NCI-H524 (cell line): Measurements from ENCODE around the gene SLC11A2.
"Not testable (repeated sequence)": the region's sequence is repeated elsewhere in the genome, so short reads cannot be mapped to it uniquely, and the experiment has no call there.

Source experiments
- DNase-seq, 2 experiments: peaks; one replicate each; lab custom pipeline; 2025; lab: John Stamatoyannopoulos, UW

SLC11A2 gene

DNA sequence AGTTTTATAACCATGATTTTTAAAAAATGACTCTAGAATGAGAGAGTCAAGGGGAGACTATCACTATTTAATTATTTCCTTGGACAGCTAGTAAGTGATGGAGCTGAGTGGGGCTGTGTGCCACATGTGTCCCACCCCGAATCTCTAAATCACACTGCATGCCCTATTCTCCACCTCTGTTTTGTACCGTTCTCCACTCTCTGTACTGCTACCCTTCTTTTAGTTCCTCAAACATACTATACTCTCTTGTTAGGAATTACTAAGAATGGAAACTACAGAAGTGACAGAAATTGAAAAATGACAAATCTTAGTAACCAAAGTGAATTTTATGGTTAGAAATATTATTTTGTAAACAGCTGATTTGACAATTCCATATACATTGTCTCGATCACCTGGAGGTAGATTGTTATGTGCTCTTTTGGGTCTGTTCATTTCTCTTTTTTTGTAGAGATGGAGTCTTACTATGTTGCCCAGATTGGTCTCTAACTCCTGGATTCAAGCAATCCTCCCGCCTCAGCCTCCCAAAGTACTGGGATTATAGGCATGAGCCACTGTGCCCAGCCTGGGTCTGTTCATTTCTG lies 35.9 kb downstream of the SLC11A2 start:
- no peak for DNase-seq

DNA sequence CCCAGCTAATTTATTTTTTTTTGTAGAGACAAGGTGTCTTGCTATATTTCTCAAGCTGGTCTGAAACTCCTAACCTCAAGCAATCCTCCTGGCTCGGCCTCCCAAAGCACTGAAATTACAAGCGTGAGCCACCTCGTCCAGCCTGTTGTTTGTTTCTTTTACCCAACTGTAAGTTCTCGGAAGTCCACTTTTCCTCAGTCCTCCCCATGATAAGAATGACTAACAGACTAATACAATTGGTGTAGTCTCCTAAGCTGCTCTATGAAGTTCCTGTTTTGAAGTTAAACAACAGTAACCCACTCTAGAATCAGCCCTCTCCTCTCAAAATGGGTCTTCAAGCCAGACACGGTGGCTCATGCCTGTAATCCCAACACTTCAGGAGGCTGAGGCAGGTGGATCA lies 37.3 kb downstream of the SLC11A2 start:
- no peak for DNase-seq

GRCh38 chr12:50988051-50988450 lies 38.1 kb downstream of the SLC11A2 start:
- DNase-seq = no peak

DNA sequence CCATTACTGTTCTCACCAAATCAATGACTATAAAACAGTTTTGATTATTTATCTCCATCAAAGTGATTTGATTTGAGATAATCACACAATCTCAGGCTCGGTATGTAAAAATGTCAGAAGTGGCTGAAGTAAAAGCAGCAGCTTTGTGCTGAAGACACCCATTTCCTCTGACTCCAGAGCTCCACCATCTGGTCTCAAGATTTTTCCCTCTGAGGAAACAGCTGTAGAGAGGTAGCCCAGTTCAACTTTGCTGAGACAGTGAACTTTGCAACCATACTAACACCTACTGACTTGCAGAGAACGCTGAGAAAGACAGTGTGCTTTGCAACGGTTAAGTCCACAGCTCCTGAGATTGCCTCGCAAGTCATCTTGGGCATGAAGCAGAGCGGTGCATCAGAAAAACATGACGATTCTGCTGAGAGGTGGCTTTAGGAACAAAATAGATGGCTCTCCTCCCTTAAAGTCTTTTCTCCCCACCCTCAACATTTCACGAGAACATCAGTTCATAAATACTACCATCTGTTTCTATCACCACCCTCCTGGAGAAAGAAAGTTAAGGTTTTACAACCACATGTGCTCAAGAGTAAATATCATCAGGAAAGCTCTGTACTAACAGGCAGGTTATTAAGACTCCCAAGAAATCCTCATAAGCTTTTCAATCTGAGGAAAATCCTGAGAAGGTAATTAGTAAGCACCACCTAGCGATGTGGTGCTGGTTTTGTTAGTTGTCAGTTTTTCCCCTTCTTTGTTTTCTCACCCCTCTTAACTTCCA lies 39.0 kb downstream of the SLC11A2 start:
- DNase-seq = peak; percentile 8 to 52

GRCh38 chr12:50985322-50985721 lies 40.9 kb downstream of the SLC11A2 start:
- DNase-seq = no peak

DNA sequence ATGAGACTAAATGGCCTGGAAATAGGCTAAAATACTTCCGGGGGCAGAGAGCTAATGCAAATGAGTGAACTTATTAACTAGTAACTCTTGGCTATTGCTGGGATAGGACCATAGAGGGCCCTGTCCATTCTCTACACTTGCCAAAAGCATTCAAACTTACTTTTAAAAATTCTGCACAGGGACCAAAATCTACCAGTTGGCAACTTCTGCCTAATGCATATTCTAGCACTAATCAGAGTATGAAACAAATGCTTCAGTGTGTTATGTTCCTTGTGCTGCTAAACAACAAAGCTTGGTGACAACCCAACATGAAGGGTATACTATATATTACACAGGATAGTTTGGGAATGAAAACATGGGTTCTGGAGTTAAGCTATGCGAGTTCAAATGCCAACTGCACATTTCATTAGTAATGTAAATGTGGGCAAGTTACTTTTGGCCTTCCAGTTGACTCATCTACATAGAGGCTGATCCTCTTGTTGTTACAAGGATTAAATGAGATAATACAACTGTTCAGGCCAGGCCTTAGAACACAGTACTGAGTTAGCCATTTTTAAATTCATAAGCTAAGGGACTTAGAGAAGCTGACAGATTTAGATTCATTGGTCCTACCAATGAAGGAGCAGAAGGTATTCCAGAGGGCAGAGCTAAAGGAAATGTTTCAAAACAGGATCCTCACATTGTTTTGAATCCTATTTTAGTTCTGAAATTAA lies 41.4 kb downstream of the SLC11A2 start:
- no peak for DNase-seq

- no peak for DNase-seq
Observed at GRCh38 chr12:50981319-50982239, 44.6 kb downstream of the SLC11A2 start.

DNA sequence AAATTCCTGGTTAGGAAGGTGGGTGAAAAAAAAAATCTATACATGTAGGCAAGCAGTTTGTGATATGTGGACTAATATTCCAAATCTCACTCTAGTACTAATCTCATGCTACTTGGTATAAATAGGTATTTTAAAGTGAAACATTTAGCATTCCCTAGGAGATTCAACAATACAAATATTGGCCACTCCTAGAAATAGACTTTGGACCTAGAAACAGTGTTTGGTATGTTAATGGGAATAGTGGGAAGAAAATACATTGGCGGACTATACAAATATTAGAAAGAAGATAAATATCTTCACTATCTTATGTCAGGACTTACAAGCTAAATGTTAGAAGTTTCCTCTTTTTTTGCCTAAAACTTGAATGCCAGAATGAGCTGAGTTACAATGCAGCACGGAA lies 45.6 kb downstream of the SLC11A2 start:
- no peak for DNase-seq

DNA sequence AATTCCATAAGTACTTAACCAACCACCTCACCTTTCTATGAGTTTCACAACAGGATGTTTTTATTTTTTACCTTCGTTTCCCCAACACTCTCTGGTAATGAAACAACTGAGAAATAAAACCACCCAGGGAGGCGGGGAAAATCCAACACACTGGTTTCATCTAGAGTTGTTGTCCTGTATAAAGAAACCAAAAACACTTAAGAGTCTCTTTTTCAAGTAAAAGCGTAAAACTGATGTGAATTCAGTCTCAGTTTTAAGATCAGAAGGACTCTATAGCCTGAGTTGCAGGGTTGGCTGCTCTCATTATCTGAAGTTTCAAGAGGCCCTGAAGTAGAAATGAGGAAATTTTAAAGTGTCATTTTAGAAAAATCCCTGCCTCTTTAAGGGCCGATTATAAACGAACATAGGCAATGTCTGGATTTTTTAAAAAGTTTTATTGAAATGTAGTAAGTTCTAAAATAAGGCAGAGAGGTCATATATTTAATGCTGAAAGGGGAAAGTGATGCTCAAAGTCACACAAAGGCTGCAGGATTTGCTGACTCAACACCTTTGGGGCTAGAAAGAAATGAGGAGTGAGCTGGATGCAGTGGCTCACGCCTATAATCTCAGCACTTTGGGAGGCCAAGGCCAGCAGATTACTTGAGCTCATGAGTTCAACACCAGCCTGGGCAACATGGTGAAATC lies 46.7 kb downstream of the SLC11A2 start:
- DNase-seq = no peak

GRCh38 chr12:50971946-50972345 lies 54.2 kb downstream of the SLC11A2 start:
- no peak for DNase-seq

GRCh38 chr12:50964432-50964831 lies 61.8 kb downstream of the SLC11A2 start:
- DNase-seq = no peak

DNA sequence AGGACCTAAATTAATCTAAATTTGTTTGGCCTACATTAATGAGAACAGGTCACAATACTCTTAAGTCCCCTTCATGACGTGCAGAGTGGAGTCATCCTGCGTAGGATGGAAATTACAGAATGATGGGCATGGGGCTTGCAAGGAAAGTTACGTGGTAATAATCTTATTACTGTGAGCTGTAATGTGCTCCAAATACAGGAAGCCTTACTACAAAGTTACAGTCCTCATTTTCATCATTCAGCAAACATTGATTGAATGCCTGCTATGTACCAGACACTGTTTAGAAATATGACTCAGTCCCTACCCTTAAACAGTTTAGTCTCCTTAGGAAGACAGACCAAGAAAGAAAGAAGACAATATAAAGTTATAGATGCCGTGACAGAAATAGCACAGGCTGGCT lies 64.5 kb downstream of the SLC11A2 start:
- no peak for DNase-seq

DNA sequence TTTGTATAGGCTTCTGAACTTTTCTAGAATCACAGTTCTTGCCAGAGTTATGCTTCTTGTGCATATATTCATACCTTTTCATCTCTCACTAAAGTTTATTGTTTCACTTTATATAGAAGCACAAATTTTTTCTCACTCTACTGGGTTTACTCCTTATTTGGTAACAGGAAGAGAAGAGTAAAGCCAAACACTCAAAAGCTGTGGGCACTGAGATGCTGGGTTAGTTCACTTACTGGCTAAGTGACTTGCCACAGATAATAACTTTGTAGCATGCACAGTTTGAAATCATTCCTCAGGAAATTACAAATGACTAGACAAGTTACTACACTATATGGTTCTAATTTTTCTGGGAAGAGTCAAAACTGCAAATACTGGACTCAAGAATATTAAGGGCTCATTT lies 66.1 kb downstream of the SLC11A2 start:
- DNase-seq = no peak

GRCh38 chr12:50955697-50956096 lies 70.5 kb downstream of the SLC11A2 start:
- no peak for DNase-seq

- no peak for DNase-seq
Observed at GRCh38 chr12:50955288-50955687, 70.9 kb downstream of the SLC11A2 start.

GRCh38 chr12:50954789-50955188 lies 71.4 kb downstream of the SLC11A2 start:
- not testable (repeated sequence) for DNase-seq

- peak in 1 of 2 experiments; percentile 1 for DNase-seq
Observed at GRCh38 chr12:50953047-50953446, 73.1 kb downstream of the SLC11A2 start.

DNA sequence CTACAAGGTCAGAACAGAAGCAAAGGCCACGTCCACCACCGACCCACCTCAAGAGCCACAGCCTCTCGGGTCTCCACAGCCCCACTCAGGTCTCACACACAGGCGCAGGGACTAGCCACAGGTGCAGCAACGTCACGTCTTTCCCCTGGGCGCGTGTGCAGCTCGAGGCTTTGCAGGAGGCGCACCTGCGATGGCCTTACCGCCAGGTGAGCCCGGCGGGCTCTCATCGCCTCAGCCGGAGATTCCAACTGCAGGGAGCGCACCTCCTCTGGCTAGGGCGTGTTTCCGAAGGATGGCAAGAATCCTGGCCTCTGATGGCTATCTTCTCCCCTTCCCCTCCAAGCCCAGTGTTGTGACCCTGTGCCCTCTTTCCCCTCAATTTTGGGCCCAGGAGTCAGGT lies 73.7 kb downstream of the SLC11A2 start, which contains the start of gene HIGD1C:
HIGD1C (plus strand) TSS at position 35 of the 400 bp plus-strand sequence. CDS start 1,455 bp downstream, outside the sequence.
- DNase-seq = no peak

- DNase-seq = no peak
Observed at GRCh38 chr12:50951112-50951511, 75.1 kb downstream of the SLC11A2 start.

GRCh38 chr12:50949801-50950302 lies 76.3 kb downstream of the SLC11A2 start:
- DNase-seq = no peak

- DNase-seq = no peak
Observed at GRCh38 chr12:50948798-50949197, 77.4 kb downstream of the SLC11A2 start.
